VCaP (cell line): ENCODE results near the gene RFESD.
"Not testable (repeated sequence)": the region's sequence is repeated elsewhere in the genome, so short reads cannot be mapped to it uniquely, and the experiment has no call there.

ENCODE experiments used
- H3K27ac ChIP-seq: fragments of 450-650 bp; 2 replicates; pipeline ENCODE4 v1.5.1; 2017
- CTCF ChIP-seq: fragments of 450-650 bp; conservative IDR thresholded peaks from 2 replicates; pipeline ENCODE4 v1.5.1; 2017; ENCODE audit warnings: mild to moderate bottlenecking, moderate library complexity

Gene RFESD

DNA sequence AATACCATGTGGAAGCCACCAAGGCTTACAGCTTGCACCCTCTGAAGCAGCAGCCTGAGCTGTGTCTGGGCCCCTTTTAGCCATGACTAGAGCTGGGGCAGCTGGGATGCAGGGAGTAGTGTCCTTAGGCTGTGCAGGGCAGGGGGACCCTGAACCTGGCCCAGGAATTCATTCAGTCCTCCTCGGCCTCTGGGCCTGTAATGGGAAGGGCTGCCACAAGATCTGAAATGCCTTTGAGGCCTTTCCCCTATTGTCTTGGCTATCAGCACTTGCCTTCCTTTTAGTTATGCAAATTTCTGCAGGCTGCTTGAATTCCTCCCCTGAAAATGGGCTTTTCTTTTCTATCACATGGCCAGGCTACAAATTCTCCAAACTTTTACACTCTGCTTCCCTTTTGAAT lies 17.6 kb upstream of the RFESD start:
- TF ChIP-seq CTCF = no peak
- peak overlapping the region; percentile 60 for H3K27ac ChIP-seq

GRCh38 chr5:95630394-95630917 lies 16.1 kb upstream of the RFESD start:
- no peak for TF ChIP-seq CTCF
- H3K27ac ChIP-seq = no peak overlapping the region

DNA sequence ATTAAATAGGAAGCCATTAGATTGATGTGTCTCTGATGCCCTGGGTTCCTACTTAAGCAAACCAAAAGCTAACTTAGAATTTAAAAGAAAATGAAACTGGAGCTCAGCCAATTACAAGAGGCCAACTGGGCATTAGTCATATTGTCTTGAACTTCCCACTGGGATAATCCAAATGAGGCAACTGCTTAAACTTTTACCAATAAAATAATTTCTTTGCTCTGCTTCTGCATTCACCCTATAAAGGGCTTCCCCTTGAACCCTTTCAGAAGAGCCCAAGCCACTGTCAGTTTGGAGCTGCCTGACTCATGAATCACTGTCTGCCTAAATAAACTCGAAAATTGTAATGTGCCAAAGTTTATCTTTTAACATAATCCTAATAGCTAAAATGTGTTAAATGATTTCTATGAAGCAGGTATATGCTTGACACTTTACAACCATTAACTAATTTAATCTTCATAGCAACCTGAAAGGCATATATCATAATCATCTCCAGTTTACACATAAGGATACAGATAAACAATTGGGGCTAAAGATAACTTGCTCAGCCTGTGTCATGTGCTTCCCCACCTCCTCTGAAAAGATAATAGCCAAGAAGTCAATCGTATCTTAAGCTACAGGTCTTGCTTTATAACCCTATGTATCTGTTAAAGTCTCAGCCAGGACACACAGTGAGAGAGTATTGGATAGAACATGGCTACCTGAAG lies 15.2 kb upstream of the RFESD start:
- no peak overlapping the region for H3K27ac ChIP-seq
- TF ChIP-seq CTCF = no peak

GRCh38 chr5:95631991-95632675 lies 14.4 kb upstream of the RFESD start:
- H3K27ac ChIP-seq = no peak overlapping the region
- no peak for TF ChIP-seq CTCF

DNA sequence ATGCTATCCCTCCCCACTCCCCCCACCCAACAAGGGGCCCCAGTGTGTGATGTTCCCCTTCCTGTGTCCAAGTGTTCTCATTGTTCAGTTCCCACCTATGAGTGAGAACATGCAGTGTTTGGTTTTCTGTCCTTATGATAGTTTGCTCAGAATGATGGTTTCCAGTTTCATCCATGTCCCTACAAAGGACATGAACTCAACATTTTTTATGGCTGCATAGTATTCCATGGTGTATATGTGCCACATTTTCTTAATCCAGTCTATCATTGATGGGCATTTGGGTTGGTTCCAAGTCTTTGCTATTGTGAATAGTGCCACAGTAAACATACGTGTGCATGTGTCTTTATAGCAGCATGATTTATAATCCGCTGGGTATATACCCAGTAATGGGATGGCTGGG lies 13.6 kb upstream of the RFESD start:
- not testable (repeated sequence) for H3K27ac ChIP-seq

- no peak overlapping the region for H3K27ac ChIP-seq
- TF ChIP-seq CTCF = no peak
These were observed 12.9 kb upstream of the RFESD start for GRCh38 chr5:95633671-95634070.

GRCh38 chr5:95634081-95634480 lies 12.5 kb upstream of the RFESD start:
- H3K27ac ChIP-seq = no peak overlapping the region
- TF ChIP-seq CTCF = no peak

- no peak for TF ChIP-seq CTCF
- no peak overlapping the region for H3K27ac ChIP-seq
These were observed 7.9 kb upstream of the RFESD start for GRCh38 chr5:95638632-95639031.
